ENCODE data around the gene MPP2. TPM values are rescaled to one million over a fixed set of nuclear protein-coding genes. Genes with fewer than 3 reads are reported as not detected.

MPP2 gene
- total and polyA plus RNA-seq, 4 donors: 0.05 to 0.25 (median 0.09) TPM

DNA sequence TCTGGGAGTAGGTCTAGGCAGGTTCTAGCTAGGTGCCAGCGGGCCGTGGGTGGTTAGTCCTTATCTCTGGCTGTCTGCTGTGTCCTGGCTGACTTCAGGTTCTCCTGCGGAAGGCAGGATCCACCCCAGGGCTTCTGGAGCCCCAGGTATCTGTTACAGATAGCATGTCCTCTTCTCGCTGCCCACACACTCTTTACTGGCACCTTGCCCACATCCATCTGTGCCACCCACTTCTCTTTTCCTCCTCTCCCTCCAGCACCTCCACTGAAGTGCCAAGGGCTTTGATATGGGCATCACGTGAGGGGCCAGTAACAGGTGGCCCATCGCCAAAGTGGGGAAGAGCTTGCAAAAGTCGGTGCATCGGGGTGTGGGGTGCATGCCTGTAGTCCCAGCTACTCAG lies 4.6 kb upstream of the MPP2 start:
- DNase-seq (ENCODE audit: low spot score): no peak

More for the DNA sequence above, 4.6 kb upstream of the MPP2 start:
- 72% methylated on average over 8 of the region's 8 CpGs for WGBS
- Histone ChIP-seq H3K4me3 (ENCODE audit: low read depth in 1 of 3, low read length in 3 of 3) (no peak overlapping the region), H3K27me3 (ENCODE audit: control insufficient read depth in 4 of 4, insufficient read depth in 4 of 4, low read length in 3 of 4) (peaks cover 0 to 5% (median 2%) of the 10 kb centered on the region in 4 donors), H3K27ac (ENCODE audit: low read depth in 1 of 2, low read length in 2 of 2) (no peak overlapping the region), H3K9ac (ENCODE audit: low read depth in 1 of 2, low read length in 2 of 2) (no peak overlapping the region), H3K4me1 (ENCODE audit: control insufficient read depth in 4 of 4, insufficient read depth in 4 of 4, low read length in 3 of 4) (peaks cover 0 to 6% (median 6%) of the 10 kb centered on the region in 4 donors), H3K9me3 (ENCODE audit: control insufficient read depth in 4 of 4, low read length in 3 of 4) (no peaks in the 10 kb centered on the region), H3K36me3 (ENCODE audit: control insufficient read depth in 4 of 4, insufficient read depth in 3 of 4, low read depth in 1 of 4, low read length in 3 of 4) (no peaks in the 10 kb centered on the region)
- TF ChIP-seq, protein P1, sequence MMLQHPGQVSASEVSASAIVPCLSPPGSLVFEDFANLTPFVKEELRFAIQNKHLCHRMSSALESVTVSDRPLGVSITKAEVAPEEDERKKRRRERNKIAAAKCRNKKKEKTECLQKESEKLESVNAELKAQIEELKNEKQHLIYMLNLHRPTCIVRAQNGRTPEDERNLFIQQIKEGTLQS (IDR thresholded peaks at IDR 0.05): no peak
- TF ChIP-seq HNF4A (conservative IDR thresholded peaks at IDR 0.05): no peak
- no peak for TF ChIP-seq RXRA (IDR thresholded peaks at IDR 0.05)
- TF ChIP-seq RAD21 (IDR thresholded peaks at IDR 0.05): no peak
- no peak for TF ChIP-seq GABPA (IDR thresholded peaks at IDR 0.05 in 1 of 2, conservative IDR thresholded peaks at IDR 0.05 in 1 of 2)
- no peak for TF ChIP-seq HNF4G (IDR thresholded peaks at IDR 0.05)
- no peak for TF ChIP-seq FOXA2 (IDR thresholded peaks at IDR 0.05)
- TF ChIP-seq TAF1 (conservative IDR thresholded peaks at IDR 0.05): no peak
- no peak for TF ChIP-seq SP1 (IDR thresholded peaks at IDR 0.05)
- TF ChIP-seq, protein P2, sequence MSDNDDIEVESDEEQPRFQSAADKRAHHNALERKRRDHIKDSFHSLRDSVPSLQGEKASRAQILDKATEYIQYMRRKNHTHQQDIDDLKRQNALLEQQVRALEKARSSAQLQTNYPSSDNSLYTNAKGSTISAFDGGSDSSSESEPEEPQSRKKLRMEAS (IDR thresholded peaks at IDR 0.05): no peak
- no peak for TF ChIP-seq EGR1 (IDR thresholded peaks at IDR 0.05; ENCODE audit: low read depth in 2 of 2)
- TF ChIP-seq, protein P3, sequence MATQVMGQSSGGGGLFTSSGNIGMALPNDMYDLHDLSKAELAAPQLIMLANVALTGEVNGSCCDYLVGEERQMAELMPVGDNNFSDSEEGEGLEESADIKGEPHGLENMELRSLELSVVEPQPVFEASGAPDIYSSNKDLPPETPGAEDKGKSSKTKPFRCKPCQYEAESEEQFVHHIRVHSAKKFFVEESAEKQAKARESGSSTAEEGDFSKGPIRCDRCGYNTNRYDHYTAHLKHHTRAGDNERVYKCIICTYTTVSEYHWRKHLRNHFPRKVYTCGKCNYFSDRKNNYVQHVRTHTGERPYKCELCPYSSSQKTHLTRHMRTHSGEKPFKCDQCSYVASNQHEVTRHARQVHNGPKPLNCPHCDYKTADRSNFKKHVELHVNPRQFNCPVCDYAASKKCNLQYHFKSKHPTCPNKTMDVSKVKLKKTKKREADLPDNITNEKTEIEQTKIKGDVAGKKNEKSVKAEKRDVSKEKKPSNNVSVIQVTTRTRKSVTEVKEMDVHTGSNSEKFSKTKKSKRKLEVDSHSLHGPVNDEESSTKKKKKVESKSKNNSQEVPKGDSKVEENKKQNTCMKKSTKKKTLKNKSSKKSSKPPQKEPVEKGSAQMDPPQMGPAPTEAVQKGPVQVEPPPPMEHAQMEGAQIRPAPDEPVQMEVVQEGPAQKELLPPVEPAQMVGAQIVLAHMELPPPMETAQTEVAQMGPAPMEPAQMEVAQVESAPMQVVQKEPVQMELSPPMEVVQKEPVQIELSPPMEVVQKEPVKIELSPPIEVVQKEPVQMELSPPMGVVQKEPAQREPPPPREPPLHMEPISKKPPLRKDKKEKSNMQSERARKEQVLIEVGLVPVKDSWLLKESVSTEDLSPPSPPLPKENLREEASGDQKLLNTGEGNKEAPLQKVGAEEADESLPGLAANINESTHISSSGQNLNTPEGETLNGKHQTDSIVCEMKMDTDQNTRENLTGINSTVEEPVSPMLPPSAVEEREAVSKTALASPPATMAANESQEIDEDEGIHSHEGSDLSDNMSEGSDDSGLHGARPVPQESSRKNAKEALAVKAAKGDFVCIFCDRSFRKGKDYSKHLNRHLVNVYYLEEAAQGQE (IDR thresholded peaks at IDR 0.05): no peak
- TF ChIP-seq JUND (IDR thresholded peaks at IDR 0.05): no peak
- no peak for TF ChIP-seq FOXA1 (IDR thresholded peaks at IDR 0.05)
- TF ChIP-seq NR2F2 (IDR thresholded peaks at IDR 0.05): no peak
- TF ChIP-seq YY1 (IDR thresholded peaks at IDR 0.05): no peak
- TF ChIP-seq, protein P4, sequence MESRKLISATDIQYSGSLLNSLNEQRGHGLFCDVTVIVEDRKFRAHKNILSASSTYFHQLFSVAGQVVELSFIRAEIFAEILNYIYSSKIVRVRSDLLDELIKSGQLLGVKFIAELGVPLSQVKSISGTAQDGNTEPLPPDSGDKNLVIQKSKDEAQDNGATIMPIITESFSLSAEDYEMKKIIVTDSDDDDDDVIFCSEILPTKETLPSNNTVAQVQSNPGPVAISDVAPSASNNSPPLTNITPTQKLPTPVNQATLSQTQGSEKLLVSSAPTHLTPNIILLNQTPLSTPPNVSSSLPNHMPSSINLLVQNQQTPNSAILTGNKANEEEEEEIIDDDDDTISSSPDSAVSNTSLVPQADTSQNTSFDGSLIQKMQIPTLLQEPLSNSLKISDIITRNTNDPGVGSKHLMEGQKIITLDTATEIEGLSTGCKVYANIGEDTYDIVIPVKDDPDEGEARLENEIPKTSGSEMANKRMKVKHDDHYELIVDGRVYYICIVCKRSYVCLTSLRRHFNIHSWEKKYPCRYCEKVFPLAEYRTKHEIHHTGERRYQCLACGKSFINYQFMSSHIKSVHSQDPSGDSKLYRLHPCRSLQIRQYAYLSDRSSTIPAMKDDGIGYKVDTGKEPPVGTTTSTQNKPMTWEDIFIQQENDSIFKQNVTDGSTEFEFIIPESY (IDR thresholded peaks at IDR 0.05): no peak
- TF ChIP-seq, protein P5, sequence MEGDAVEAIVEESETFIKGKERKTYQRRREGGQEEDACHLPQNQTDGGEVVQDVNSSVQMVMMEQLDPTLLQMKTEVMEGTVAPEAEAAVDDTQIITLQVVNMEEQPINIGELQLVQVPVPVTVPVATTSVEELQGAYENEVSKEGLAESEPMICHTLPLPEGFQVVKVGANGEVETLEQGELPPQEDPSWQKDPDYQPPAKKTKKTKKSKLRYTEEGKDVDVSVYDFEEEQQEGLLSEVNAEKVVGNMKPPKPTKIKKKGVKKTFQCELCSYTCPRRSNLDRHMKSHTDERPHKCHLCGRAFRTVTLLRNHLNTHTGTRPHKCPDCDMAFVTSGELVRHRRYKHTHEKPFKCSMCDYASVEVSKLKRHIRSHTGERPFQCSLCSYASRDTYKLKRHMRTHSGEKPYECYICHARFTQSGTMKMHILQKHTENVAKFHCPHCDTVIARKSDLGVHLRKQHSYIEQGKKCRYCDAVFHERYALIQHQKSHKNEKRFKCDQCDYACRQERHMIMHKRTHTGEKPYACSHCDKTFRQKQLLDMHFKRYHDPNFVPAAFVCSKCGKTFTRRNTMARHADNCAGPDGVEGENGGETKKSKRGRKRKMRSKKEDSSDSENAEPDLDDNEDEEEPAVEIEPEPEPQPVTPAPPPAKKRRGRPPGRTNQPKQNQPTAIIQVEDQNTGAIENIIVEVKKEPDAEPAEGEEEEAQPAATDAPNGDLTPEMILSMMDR (IDR thresholded peaks at IDR 0.05; ENCODE audit: low read depth, low read length, missing input control): no peak

Measured in liver (tissue), 9 donors.